MCF 10A (cell line): ENCODE data around the gene STRN4. TPM values are rescaled to one million over a fixed set of nuclear protein-coding genes. Genes with fewer than 3 reads are reported as not detected.

Experiments used
- BruUV-seq: library from RNA; stranded (reverse); fragments of 400-500 nt; replicated peaks from 2 replicates; lab custom pipeline; 2021; lab: Mats Ljungman, UMichigan
- CTCF ChIA-PET: fragments of 300-600 bp; sonication (Branson Sonifier 250); formaldehyde crosslinking; extraction: SDS; loops from one replicate; lab custom pipeline; 2021; ENCODE audit warnings: antibody characterized with exemption, inconsistent platforms; lab: Yijun Ruan, JAX
- POLR2A ChIA-PET: fragments of 300-600, 350-650 bp; sonication (Branson Sonifier 250); formaldehyde crosslinking; extraction: SDS; loops from one replicate; lab custom pipeline; 2020; ENCODE audit warnings: antibody characterized with exemption, inconsistent platforms; lab: Yijun Ruan, JAX
- DNase-seq: peaks from one replicate; pipeline ENCODE4 v3.0.0-alpha.2; 2018; ENCODE audit not compliant: unreplicated experiment
- H3K27ac Mint-ChIP-seq: one replicate; pipeline ENCODE4 v1.8.0; 2022; ENCODE audit warnings: mild to moderate bottlenecking, low read depth, mixed read lengths; ENCODE audit not compliant: unreplicated experiment
- H3K27me3 Mint-ChIP-seq: one replicate; pipeline ENCODE4 v1.8.0; 2022; ENCODE audit warnings: mixed read lengths; ENCODE audit not compliant: insufficient read depth, unreplicated experiment
- H3K36me3 Mint-ChIP-seq: one replicate; pipeline ENCODE4 v1.8.0; 2022; ENCODE audit warnings: mild to moderate bottlenecking, moderate library complexity, mixed read lengths; ENCODE audit not compliant: insufficient read depth, unreplicated experiment
- H3K4me1 Mint-ChIP-seq: one replicate; pipeline ENCODE4 v1.8.0; 2022; ENCODE audit warnings: mixed read lengths; ENCODE audit not compliant: insufficient read depth, unreplicated experiment
- H3K4me3 Mint-ChIP-seq: one replicate; pipeline ENCODE4 v1.8.0; 2022; ENCODE audit warnings: mild to moderate bottlenecking, moderate library complexity, mixed read lengths; ENCODE audit not compliant: unreplicated experiment
- H3K9me3 Mint-ChIP-seq: one replicate; pipeline ENCODE4 v1.8.0; 2022; ENCODE audit warnings: mixed read lengths; ENCODE audit not compliant: unreplicated experiment
- CTCF ChIP-seq: fragments of 200-600 bp; IDR thresholded peaks from one replicate; pipeline ENCODE4 v1.8.0; 2022; ENCODE audit warnings: antibody characterized with exemption, mild to moderate bottlenecking; ENCODE audit not compliant: unreplicated experiment
- intact Hi-C: fragments of 100-400 bp; cut with micrococcal nuclease; formaldehyde crosslinking; loops from 2 replicates; pipeline ENCODE4 v1.14.1; 2022
- total RNA-seq: library from RNA; stranded (reverse); gene quantifications from 2 replicates; pipeline ENCODE4 v1.2.3, GENCODE V29; 2022

Gene STRN4
- total RNA-seq, 1 experiment from 2014 or later, result 92.3 TPM

GRCh38 chr19:46760363-46760762 lies 14.1 kb upstream of the STRN4 start:
- intact Hi-C loops, result no loop called here
- no TSS peak for BruUV-seq
- Mint-ChIP-seq H3K27ac (no peak overlapping the region), H3K4me3 (no peak overlapping the region), H3K9me3 (no peaks in the 10 kb centered on the region), H3K4me1 (peaks cover 7% of the 10 kb centered on the region), H3K36me3 (no peaks in the 10 kb centered on the region), H3K27me3 (no peaks in the 10 kb centered on the region)
- TF ChIP-seq CTCF, result no peak
- no peak for DNase-seq
- POLR2A ChIA-PET, result interaction anchor here (0.6 to 10.6 kb wide), 6 partner anchors 20 to 384 kb away, joined by 3 to 147 read pairs (median 4); partner anchors contain the start of gene SLC1A5
- CTCF ChIA-PET, result interaction anchor here (0.5 to 7.3 kb wide), 5 partner anchors 10 to 78 kb away, joined by 3 to 133 read pairs (median 3); no protein-coding TSS in a partner anchor

DNA sequence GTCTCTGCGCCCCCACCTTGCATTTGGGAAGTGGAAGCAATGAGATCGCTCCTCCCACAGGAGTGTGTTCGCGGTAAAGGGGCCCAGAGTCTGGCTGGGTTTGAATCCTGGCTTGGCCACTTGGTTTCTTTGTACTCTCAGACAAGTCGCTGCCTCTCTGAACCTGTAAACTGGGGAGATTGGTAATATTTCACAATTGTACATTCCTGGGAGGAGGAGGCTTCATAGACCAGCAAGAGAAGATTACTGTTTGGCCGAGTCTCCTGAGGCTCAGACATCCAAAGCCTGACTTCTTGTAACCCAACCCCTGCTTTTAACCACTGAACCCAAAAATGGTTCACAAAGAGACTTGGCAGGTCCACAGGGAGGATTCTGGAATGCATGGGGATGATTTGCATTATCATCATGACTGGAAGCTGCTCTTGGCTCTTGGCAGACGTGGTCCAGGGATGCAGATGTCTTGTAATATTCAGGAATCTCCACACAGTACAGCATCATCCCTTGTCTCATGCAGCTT lies 13.6 kb upstream of the STRN4 start:
- BruUV-seq, result no TSS peak
- CTCF ChIA-PET, result interaction anchor here (0.5 to 7.3 kb wide), 7 partner anchors 9 to 225 kb away, joined by 3 to 133 read pairs (median 4); no protein-coding TSS in a partner anchor
- Mint-ChIP-seq H3K27ac (no peak overlapping the region), H3K4me1 (peaks cover 12% of the 10 kb centered on the region), H3K4me3 (no peak overlapping the region), H3K27me3 (no peaks in the 10 kb centered on the region), H3K36me3 (no peaks in the 10 kb centered on the region), H3K9me3 (no peaks in the 10 kb centered on the region)
- no peak for TF ChIP-seq CTCF
- intact Hi-C loops, result no loop called here
- DNase-seq, result peak; percentile 68
- POLR2A ChIA-PET, result interaction anchor here (0.6 to 10.6 kb wide), 4 partner anchors 20 to 383 kb away, joined by 3 to 147 read pairs (median 10); partner anchors contain the start of gene SLC1A5

GRCh38 chr19:46759206-46759605 lies 13.0 kb upstream of the STRN4 start:
- BruUV-seq, result no TSS peak
- DNase-seq, result no peak
- peaks cover 13% of the 10 kb centered on the region for H3K4me1 Mint-ChIP-seq
- no peaks in the 10 kb centered on the region for H3K27me3 Mint-ChIP-seq
- H3K27ac Mint-ChIP-seq, result no peak overlapping the region
- H3K4me3 Mint-ChIP-seq, result no peak overlapping the region
- H3K36me3 Mint-ChIP-seq, result no peaks in the 10 kb centered on the region
- CTCF ChIA-PET, result interaction anchor here (0.7 to 7.3 kb wide), 7 partner anchors 10 to 559 kb away, joined by 3 to 133 read pairs (median 15); no protein-coding TSS in a partner anchor
- TF ChIP-seq CTCF, result no peak
- no peaks in the 10 kb centered on the region for H3K9me3 Mint-ChIP-seq
- intact Hi-C loops, result no loop called here
- POLR2A ChIA-PET, result interaction anchor here (1.2 to 10.6 kb wide), 3 partner anchors 21 to 77 kb away, joined by 5 to 147 read pairs (median 16); partner anchors contain the start of gene SLC1A5

DNA sequence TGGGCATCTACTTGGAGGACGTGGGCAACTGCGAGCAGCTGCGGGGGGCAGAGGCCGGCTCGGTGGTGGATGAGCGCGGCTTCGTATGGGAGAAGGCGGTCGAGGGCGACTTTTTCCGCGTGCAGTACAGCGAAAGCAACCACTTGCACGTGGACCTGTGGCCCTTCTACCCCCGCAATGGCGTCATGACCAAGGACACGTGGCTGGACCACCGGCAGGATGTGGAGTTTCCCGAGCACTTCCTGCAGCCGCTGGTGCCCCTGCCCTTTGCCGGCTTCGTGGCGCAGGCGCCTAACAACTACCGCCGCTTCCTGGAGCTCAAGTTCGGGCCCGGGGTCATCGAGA lies 10.3 kb upstream of the STRN4 start:
- H3K27ac Mint-ChIP-seq, result no peak overlapping the region
- DNase-seq, result no peak
- intact Hi-C loops, result loop anchor here (2.0 kb wide), 1 partner anchor 234 kb away; no protein-coding TSS in a partner anchor
- no peaks in the 10 kb centered on the region for H3K27me3 Mint-ChIP-seq
- H3K9me3 Mint-ChIP-seq, result no peaks in the 10 kb centered on the region
- BruUV-seq, result no TSS peak
- no peak for TF ChIP-seq CTCF
- peaks cover 4% of the 10 kb centered on the region for H3K36me3 Mint-ChIP-seq
- peaks cover 19% of the 10 kb centered on the region for H3K4me1 Mint-ChIP-seq
- H3K4me3 Mint-ChIP-seq, result no peak overlapping the region
- ChIA-PET POLR2A (interaction anchor here (3.0 kb wide), 1 partner anchor 84 kb away, joined by 19 read pairs; no protein-coding TSS in a partner anchor), CTCF (interaction anchor here (0.6 to 7.3 kb wide), 20 partner anchors 9 to 1817 kb away, joined by 3 to 133 read pairs (median 4); no protein-coding TSS in a partner anchor)
